Measurements from ENCODE around the gene VPS13D. TPM values are rescaled to one million over a fixed set of nuclear protein-coding genes. Genes with fewer than 3 reads are reported as not detected.

Gene VPS13D
- total RNA-seq, 1 experiment from 2014 or later = 33.1 TPM

DNA sequence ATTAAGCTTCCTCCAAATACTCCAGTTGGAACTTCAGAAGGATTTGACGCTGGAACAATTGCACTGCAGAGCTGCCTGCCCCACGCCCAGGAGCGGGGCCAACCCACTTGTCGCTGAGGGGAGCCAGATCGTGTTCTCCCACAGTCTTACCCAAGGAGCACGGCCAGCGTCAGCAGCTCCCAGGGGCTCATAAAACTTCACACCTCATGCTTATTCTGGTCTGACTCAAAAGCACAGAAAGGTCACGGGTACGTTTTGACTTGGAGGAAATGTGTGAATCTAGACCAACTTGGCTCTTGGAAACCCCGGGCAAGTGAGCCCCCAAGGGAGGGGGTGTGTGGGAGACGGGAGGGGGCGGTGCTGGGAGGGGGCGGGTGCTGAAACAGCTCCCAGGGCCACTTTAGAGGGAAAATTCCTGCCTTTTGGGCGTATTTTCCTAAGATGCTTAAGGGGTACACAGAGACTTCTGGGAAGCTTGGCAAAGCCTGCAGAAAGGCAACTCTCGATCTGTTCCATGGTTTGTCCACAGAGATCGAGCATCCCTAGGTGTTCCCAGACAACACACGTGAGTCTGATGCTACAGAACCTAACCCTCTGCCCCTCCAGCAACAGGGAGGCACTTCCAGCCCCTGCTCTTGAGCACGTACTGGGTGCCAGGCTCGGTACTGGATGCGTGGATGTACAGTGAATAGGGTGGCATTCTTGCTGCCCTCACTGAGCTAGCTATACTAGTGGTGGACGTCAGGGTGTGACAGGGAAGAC, 289.3 kb downstream of the VPS13D start:
- POLR2A ChIA-PET = no interaction called here
- ATAC-seq (peak; percentile 57), DNase-seq (ENCODE audit: low read depth, low spot score) (no peak)
- Histone ChIP-seq H3K4me1 (ENCODE audit: control insufficient read depth, insufficient read depth, low read length) (peaks cover 16% of the 10 kb centered on the region), H3K9me3 (ENCODE audit: control insufficient read depth, insufficient read depth, low read depth, low read length) (no peaks in the 10 kb centered on the region), H3K4me3 (ENCODE audit: low read depth in 2 of 2, low read length in 2 of 2) (no peak overlapping the region), H3K27ac (ENCODE audit: low read length) (peak overlapping the region; percentile 61), H3K36me3 (ENCODE audit: control insufficient read depth, insufficient read depth, low read length) (no peaks in the 10 kb centered on the region), H3K27me3 (ENCODE audit: control insufficient read depth, insufficient read depth, low read length) (no peaks in the 10 kb centered on the region)
- CTCF ChIA-PET = interaction anchor here (0.7 kb wide), 1 partner anchor 302 kb away, joined by 4 read pairs; no protein-coding TSS in a partner anchor
- BruUV-seq (replicated peaks) = no TSS peak
- intact Hi-C loops (cut with micrococcal nuclease; ENCODE audit: unreplicated experiment) (no loop called here), in situ Hi-C loops (cut with HindIII; ENCODE audit: low pct_unique_long_range_greater_than_20kb, low sequenced_read_pairs) (no loop called here)
- TF ChIP-seq, protein P1, sequence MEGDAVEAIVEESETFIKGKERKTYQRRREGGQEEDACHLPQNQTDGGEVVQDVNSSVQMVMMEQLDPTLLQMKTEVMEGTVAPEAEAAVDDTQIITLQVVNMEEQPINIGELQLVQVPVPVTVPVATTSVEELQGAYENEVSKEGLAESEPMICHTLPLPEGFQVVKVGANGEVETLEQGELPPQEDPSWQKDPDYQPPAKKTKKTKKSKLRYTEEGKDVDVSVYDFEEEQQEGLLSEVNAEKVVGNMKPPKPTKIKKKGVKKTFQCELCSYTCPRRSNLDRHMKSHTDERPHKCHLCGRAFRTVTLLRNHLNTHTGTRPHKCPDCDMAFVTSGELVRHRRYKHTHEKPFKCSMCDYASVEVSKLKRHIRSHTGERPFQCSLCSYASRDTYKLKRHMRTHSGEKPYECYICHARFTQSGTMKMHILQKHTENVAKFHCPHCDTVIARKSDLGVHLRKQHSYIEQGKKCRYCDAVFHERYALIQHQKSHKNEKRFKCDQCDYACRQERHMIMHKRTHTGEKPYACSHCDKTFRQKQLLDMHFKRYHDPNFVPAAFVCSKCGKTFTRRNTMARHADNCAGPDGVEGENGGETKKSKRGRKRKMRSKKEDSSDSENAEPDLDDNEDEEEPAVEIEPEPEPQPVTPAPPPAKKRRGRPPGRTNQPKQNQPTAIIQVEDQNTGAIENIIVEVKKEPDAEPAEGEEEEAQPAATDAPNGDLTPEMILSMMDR (IDR thresholded peaks at IDR 0.05) = no peak
- TF ChIP-seq SIN3A (IDR thresholded peaks at IDR 0.05; ENCODE audit: borderline replicate concordance, insufficient read depth, low read depth, low read length) (no peak), TCF7L2 (IDR thresholded peaks at IDR 0.05; ENCODE audit: low read depth, low read length) (no peak), POLR2AphosphoS5 (IDR thresholded peaks at IDR 0.05; ENCODE audit: low read depth, low read length) (no peak)

DNA sequence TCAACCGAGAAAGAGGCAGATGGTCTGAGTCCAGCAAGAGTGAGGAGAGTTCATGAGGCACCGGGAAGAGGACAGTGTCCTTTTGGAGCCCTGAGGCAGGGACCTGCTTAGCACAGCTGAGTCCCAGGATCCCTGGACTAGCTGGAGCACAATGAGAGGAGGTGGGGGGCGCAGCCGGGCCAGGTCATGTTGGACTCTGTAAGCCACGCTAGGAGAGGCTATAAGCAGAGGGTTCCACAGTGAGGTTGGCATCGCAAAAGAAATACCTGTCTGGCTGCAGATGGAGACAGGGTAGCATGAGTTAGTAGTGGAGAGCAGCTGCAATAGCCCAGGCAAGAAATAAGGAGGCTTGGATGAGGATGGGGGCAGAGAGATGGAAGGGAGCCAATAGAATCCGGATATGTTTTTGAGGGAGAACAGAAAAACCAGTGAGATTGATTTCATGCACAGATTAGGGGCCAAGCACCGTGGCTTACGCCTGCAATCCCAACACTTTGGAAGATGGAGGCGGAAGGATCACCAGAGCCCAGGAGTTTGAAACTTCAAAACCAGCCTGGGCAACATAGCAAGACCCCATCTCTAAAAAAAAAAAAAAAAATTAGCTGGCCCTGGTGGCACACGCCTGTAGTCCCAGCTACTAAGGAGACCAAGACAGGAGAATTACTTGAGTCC, 290.0 kb downstream of the VPS13D start:
- in situ Hi-C loops (cut with HindIII; ENCODE audit: low pct_unique_long_range_greater_than_20kb, low sequenced_read_pairs) (no loop called here), intact Hi-C loops (cut with micrococcal nuclease; ENCODE audit: unreplicated experiment) (no loop called here)
- Histone ChIP-seq H3K36me3 (ENCODE audit: control insufficient read depth, insufficient read depth, low read length) (no peaks in the 10 kb centered on the region), H3K4me3 (ENCODE audit: low read depth in 2 of 2, low read length in 2 of 2) (no peak overlapping the region), H3K27ac (ENCODE audit: low read length) (peak overlapping the region; percentile 61), H3K27me3 (ENCODE audit: control insufficient read depth, insufficient read depth, low read length) (no peaks in the 10 kb centered on the region), H3K4me1 (ENCODE audit: control insufficient read depth, insufficient read depth, low read length) (peaks cover 16% of the 10 kb centered on the region), H3K9me3 (ENCODE audit: control insufficient read depth, insufficient read depth, low read depth, low read length) (no peaks in the 10 kb centered on the region)
- ChIA-PET POLR2A (no interaction called here), CTCF (interaction anchor here (0.6 kb wide), 1 partner anchor 97 kb away, joined by 4 read pairs; no protein-coding TSS in a partner anchor)
- no peak for DNase-seq (ENCODE audit: low read depth, low spot score)
- no TSS peak for BruUV-seq (replicated peaks)
- TF ChIP-seq SIN3A (IDR thresholded peaks at IDR 0.05; ENCODE audit: borderline replicate concordance, insufficient read depth, low read depth, low read length) = no peak
- TF ChIP-seq POLR2AphosphoS5 (IDR thresholded peaks at IDR 0.05; ENCODE audit: low read depth, low read length) = no peak
- TF ChIP-seq, protein P2, sequence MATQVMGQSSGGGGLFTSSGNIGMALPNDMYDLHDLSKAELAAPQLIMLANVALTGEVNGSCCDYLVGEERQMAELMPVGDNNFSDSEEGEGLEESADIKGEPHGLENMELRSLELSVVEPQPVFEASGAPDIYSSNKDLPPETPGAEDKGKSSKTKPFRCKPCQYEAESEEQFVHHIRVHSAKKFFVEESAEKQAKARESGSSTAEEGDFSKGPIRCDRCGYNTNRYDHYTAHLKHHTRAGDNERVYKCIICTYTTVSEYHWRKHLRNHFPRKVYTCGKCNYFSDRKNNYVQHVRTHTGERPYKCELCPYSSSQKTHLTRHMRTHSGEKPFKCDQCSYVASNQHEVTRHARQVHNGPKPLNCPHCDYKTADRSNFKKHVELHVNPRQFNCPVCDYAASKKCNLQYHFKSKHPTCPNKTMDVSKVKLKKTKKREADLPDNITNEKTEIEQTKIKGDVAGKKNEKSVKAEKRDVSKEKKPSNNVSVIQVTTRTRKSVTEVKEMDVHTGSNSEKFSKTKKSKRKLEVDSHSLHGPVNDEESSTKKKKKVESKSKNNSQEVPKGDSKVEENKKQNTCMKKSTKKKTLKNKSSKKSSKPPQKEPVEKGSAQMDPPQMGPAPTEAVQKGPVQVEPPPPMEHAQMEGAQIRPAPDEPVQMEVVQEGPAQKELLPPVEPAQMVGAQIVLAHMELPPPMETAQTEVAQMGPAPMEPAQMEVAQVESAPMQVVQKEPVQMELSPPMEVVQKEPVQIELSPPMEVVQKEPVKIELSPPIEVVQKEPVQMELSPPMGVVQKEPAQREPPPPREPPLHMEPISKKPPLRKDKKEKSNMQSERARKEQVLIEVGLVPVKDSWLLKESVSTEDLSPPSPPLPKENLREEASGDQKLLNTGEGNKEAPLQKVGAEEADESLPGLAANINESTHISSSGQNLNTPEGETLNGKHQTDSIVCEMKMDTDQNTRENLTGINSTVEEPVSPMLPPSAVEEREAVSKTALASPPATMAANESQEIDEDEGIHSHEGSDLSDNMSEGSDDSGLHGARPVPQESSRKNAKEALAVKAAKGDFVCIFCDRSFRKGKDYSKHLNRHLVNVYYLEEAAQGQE (IDR thresholded peaks at IDR 0.05; ENCODE audit: insufficient read depth in 1 of 2, low read depth in 2 of 2, low read length in 1 of 2) = no peak
- TF ChIP-seq TCF7L2 (IDR thresholded peaks at IDR 0.05; ENCODE audit: low read depth, low read length) = no peak
- TF ChIP-seq, protein P1 (IDR thresholded peaks at IDR 0.05) = no peak
- peak; percentile 49 for ATAC-seq

Measured in Panc1 (cell line).